ENCODE data around the gene CSTF1. TPM values are rescaled to one million over a fixed set of nuclear protein-coding genes. Genes with fewer than 3 reads are reported as not detected.

The CSTF1 gene
- total RNA-seq, 1 experiment from 2014 or later, result 44.5 TPM

DNA sequence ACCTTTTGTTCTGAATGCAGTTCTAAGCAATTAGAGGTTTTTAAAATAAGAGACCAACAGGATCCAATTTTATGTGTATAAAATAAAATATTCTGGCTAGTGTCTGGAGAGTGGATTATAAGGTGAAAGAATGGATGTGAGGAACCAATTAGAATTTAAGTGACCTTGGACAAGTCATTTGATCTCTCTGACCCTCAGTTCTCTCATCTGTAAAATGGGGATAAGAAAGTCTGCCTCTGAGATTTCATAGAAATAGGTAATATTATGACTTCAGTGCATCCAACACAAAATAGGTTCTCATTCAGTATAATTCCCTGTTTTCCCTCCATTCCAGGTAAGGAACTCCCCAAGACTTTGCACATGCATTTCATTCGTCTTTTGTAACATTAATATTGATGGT is 38.5 kb downstream of the CSTF1 start:
- Histone ChIP-seq H3K9me3 (ENCODE audit: control insufficient read depth in 1 of 2, insufficient read depth in 1 of 2, low read depth in 1 of 2, low read length in 2 of 2) (no peaks in the 10 kb centered on the region), H2AFZ (ENCODE audit: low read depth, low read length, poor library complexity, severe bottlenecking) (no peak overlapping the region), H3K36me3 (ENCODE audit: control insufficient read depth in 1 of 2, insufficient read depth in 2 of 2, low read length in 2 of 2) (no peaks in the 10 kb centered on the region), H4K20me1 (ENCODE audit: insufficient read depth) (no peaks in the 10 kb centered on the region), H3K9me2 (ENCODE audit: insufficient read depth) (no peaks in the 10 kb centered on the region), H3K4me1 (ENCODE audit: control insufficient read depth in 1 of 2, insufficient read depth in 2 of 2, low read length in 2 of 2) (peaks cover 0 to 11% of the 10 kb centered on the region in 2 experiments; a peak in 2 of 4 replicates), H3K27ac (ENCODE audit: low read depth, low read length) (no peak overlapping the region), H3K9ac (ENCODE audit: low read length) (no peak overlapping the region), H3K4me3 (replicated peaks in 1 of 2; ENCODE audit: low read depth in 1 of 2, low read length in 2 of 2) (no peak overlapping the region), H3K27me3 (ENCODE audit: insufficient read depth, low read length) (no peaks in the 10 kb centered on the region), H3K4me2 (ENCODE audit: low read length) (no peak overlapping the region), H3K79me2 (ENCODE audit: insufficient read depth, low read length) (no peaks in the 10 kb centered on the region)
- ATAC-seq (no peak), DNase-seq (ENCODE audit: low read depth, low spot score) (no peak)
- CTCF ChIA-PET, result no interaction called here
- POLR2A ChIA-PET, result no interaction called here
- intact Hi-C loops (cut with micrococcal nuclease), result no loop called here
- no peak for TF ChIP-seq SRF (IDR thresholded peaks at IDR 0.05; ENCODE audit: low read depth)
- TF ChIP-seq, protein P1, sequence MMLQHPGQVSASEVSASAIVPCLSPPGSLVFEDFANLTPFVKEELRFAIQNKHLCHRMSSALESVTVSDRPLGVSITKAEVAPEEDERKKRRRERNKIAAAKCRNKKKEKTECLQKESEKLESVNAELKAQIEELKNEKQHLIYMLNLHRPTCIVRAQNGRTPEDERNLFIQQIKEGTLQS (IDR thresholded peaks at IDR 0.05), result no peak
- no peak for TF ChIP-seq MAX (IDR thresholded peaks at IDR 0.05)
- no peak for TF ChIP-seq EZH2phosphoT487 (IDR thresholded peaks at IDR 0.05; ENCODE audit: borderline replicate concordance)
- TF ChIP-seq FOSL1 (IDR thresholded peaks at IDR 0.05; ENCODE audit: low read depth), result no peak
- no peak for TF ChIP-seq CTCF (IDR thresholded peaks at IDR 0.05 in 2 of 3, conservative IDR thresholded peaks at IDR 0.05 in 1 of 3; ENCODE audit: borderline replicate concordance in 1 of 3, insufficient read depth in 1 of 3, low read depth in 2 of 3, low read length in 2 of 3)
- TF ChIP-seq ZNF274 (IDR thresholded peaks at IDR 0.05; ENCODE audit: low read depth, low read length), result no peak
- TF ChIP-seq RAD21 (IDR thresholded peaks at IDR 0.05; ENCODE audit: low read depth), result no peak
- TF ChIP-seq TCF7L2 (IDR thresholded peaks at IDR 0.05; ENCODE audit: borderline replicate concordance, extremely low read depth, insufficient read depth, insufficient read length), result no peak
- TF ChIP-seq ZBTB33 (IDR thresholded peaks at IDR 0.05; ENCODE audit: extremely low read depth, insufficient replicate concordance, low read length), result no peak
- TF ChIP-seq REST (IDR thresholded peaks at IDR 0.05; ENCODE audit: low read depth), result no peak
- no peak for TF ChIP-seq EZH2 (IDR thresholded peaks at IDR 0.05)
- no peak for TF ChIP-seq SP1 (IDR thresholded peaks at IDR 0.05; ENCODE audit: low read depth)
- BruUV-seq (replicated peaks), result no TSS peak
- RAD21 ChIA-PET (ENCODE audit: low non-redundant PET in 1 of 2, low total read pairs in 2 of 2, uncharacterized antibody in 2 of 2, unreplicated experiment in 2 of 2), result no interaction called here
